Measurements from ENCODE around the gene TMEM120B. TPM values are rescaled to one million over a fixed set of nuclear protein-coding genes. Genes with fewer than 3 reads are reported as not detected.

Gene TMEM120B
- total RNA-seq, 1 experiment from 2014 or later: 20.5 TPM

DNA sequence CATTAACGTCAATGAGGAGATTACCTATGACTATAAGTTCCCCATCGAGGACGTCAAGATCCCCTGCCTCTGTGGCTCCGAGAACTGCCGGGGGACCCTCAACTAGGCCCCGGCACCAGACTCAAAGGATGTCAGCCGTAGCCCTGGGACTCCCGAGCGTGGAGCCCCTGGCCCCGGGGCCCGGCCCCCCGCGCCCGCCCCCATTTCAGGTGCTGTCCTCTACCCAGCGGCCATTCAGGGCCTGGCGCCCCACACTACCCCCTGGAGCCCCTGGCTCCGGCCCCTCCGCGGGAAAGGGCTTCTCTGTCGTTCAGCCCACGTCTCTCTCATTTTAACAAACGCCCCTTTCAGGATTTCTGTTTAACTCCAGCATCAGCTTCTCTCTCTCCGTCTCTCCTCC, 117.6 kb downstream of the TMEM120B start:
- intact Hi-C loops (cut with micrococcal nuclease): no loop called here

More for the DNA sequence above, 117.6 kb downstream of the TMEM120B start:
- Histone ChIP-seq H3K4me1 (ENCODE audit: control insufficient read depth in 1 of 2, insufficient read depth in 2 of 2, low read length in 2 of 2) (no peaks in the 10 kb centered on the region), H4K20me1 (ENCODE audit: insufficient read depth) (no peaks in the 10 kb centered on the region), H3K9me2 (ENCODE audit: insufficient read depth) (no peaks in the 10 kb centered on the region), H3K9ac (ENCODE audit: low read length) (no peak overlapping the region), H3K79me2 (ENCODE audit: insufficient read depth, low read length) (no peaks in the 10 kb centered on the region; the same call in 1 of the 2 replicates), H2AFZ (ENCODE audit: low read depth, low read length, poor library complexity, severe bottlenecking) (no peak overlapping the region), H3K4me3 (replicated peaks in 1 of 2; ENCODE audit: low read depth in 1 of 2, low read length in 2 of 2) (no peak overlapping the region), H3K36me3 (ENCODE audit: control insufficient read depth in 1 of 2, insufficient read depth in 2 of 2, low read length in 2 of 2) (peaks cover 13 to 28% of the 10 kb centered on the region in 2 experiments; a peak in 3 of 4 replicates), H3K4me2 (ENCODE audit: low read length) (no peak overlapping the region), H3K27me3 (ENCODE audit: insufficient read depth, low read length) (no peaks in the 10 kb centered on the region), H3K9me3 (ENCODE audit: control insufficient read depth in 1 of 2, insufficient read depth in 1 of 2, low read depth in 1 of 2, low read length in 2 of 2) (no peaks in the 10 kb centered on the region), H3K27ac (ENCODE audit: low read depth, low read length) (no peak overlapping the region)
- DNase-seq (ENCODE audit: low read depth, low spot score) (no peak), ATAC-seq (no peak)
- RAD21 ChIA-PET (ENCODE audit: low non-redundant PET in 1 of 2, low total read pairs in 2 of 2, uncharacterized antibody in 2 of 2, unreplicated experiment in 2 of 2): no interaction called here
- CTCF ChIA-PET: no interaction called here
- TF ChIP-seq EZH2phosphoT487 (IDR thresholded peaks at IDR 0.05; ENCODE audit: borderline replicate concordance) (no peak), YY1 (IDR thresholded peaks at IDR 0.05; ENCODE audit: extremely low read depth, insufficient replicate concordance, low read depth, low read length) (no peak), SIN3A (IDR thresholded peaks at IDR 0.05; ENCODE audit: low read depth) (no peak), SP1 (IDR thresholded peaks at IDR 0.05; ENCODE audit: low read depth) (no peak), RAD21 (IDR thresholded peaks at IDR 0.05; ENCODE audit: low read depth) (no peak), JUND (IDR thresholded peaks at IDR 0.05) (no peak), TCF7L2 (IDR thresholded peaks at IDR 0.05; ENCODE audit: borderline replicate concordance, extremely low read depth, insufficient read depth, insufficient read length) (no peak), POLR2AphosphoS5 (IDR thresholded peaks at IDR 0.05; ENCODE audit: low read depth, low read length) (no peak), CEBPB (IDR thresholded peaks at IDR 0.05; ENCODE audit: low read depth) (no peak), EZH2 (IDR thresholded peaks at IDR 0.05) (no peak), ZFX (IDR thresholded peaks at IDR 0.05) (no peak), ELF1 (IDR thresholded peaks at IDR 0.05; ENCODE audit: borderline replicate concordance, low read depth) (no peak)
- TF ChIP-seq, protein P1, sequence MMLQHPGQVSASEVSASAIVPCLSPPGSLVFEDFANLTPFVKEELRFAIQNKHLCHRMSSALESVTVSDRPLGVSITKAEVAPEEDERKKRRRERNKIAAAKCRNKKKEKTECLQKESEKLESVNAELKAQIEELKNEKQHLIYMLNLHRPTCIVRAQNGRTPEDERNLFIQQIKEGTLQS (IDR thresholded peaks at IDR 0.05): no peak
- TF ChIP-seq, protein P2, sequence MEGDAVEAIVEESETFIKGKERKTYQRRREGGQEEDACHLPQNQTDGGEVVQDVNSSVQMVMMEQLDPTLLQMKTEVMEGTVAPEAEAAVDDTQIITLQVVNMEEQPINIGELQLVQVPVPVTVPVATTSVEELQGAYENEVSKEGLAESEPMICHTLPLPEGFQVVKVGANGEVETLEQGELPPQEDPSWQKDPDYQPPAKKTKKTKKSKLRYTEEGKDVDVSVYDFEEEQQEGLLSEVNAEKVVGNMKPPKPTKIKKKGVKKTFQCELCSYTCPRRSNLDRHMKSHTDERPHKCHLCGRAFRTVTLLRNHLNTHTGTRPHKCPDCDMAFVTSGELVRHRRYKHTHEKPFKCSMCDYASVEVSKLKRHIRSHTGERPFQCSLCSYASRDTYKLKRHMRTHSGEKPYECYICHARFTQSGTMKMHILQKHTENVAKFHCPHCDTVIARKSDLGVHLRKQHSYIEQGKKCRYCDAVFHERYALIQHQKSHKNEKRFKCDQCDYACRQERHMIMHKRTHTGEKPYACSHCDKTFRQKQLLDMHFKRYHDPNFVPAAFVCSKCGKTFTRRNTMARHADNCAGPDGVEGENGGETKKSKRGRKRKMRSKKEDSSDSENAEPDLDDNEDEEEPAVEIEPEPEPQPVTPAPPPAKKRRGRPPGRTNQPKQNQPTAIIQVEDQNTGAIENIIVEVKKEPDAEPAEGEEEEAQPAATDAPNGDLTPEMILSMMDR (IDR thresholded peaks at IDR 0.05 in 2 of 3, conservative IDR thresholded peaks at IDR 0.05 in 1 of 3; ENCODE audit: borderline replicate concordance in 1 of 3, insufficient read depth in 1 of 3, low read depth in 2 of 3, low read length in 2 of 3): no peak
- TF ChIP-seq, protein P3, sequence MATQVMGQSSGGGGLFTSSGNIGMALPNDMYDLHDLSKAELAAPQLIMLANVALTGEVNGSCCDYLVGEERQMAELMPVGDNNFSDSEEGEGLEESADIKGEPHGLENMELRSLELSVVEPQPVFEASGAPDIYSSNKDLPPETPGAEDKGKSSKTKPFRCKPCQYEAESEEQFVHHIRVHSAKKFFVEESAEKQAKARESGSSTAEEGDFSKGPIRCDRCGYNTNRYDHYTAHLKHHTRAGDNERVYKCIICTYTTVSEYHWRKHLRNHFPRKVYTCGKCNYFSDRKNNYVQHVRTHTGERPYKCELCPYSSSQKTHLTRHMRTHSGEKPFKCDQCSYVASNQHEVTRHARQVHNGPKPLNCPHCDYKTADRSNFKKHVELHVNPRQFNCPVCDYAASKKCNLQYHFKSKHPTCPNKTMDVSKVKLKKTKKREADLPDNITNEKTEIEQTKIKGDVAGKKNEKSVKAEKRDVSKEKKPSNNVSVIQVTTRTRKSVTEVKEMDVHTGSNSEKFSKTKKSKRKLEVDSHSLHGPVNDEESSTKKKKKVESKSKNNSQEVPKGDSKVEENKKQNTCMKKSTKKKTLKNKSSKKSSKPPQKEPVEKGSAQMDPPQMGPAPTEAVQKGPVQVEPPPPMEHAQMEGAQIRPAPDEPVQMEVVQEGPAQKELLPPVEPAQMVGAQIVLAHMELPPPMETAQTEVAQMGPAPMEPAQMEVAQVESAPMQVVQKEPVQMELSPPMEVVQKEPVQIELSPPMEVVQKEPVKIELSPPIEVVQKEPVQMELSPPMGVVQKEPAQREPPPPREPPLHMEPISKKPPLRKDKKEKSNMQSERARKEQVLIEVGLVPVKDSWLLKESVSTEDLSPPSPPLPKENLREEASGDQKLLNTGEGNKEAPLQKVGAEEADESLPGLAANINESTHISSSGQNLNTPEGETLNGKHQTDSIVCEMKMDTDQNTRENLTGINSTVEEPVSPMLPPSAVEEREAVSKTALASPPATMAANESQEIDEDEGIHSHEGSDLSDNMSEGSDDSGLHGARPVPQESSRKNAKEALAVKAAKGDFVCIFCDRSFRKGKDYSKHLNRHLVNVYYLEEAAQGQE (IDR thresholded peaks at IDR 0.05; ENCODE audit: low read depth): no peak
- TF ChIP-seq, protein P4, sequence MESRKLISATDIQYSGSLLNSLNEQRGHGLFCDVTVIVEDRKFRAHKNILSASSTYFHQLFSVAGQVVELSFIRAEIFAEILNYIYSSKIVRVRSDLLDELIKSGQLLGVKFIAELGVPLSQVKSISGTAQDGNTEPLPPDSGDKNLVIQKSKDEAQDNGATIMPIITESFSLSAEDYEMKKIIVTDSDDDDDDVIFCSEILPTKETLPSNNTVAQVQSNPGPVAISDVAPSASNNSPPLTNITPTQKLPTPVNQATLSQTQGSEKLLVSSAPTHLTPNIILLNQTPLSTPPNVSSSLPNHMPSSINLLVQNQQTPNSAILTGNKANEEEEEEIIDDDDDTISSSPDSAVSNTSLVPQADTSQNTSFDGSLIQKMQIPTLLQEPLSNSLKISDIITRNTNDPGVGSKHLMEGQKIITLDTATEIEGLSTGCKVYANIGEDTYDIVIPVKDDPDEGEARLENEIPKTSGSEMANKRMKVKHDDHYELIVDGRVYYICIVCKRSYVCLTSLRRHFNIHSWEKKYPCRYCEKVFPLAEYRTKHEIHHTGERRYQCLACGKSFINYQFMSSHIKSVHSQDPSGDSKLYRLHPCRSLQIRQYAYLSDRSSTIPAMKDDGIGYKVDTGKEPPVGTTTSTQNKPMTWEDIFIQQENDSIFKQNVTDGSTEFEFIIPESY (IDR thresholded peaks at IDR 0.05; ENCODE audit: extremely low read depth, insufficient replicate concordance, low read length): no peak
- BruUV-seq (replicated peaks): no TSS peak
- POLR2A ChIA-PET: no interaction called here

Measured in HCT116 (cell line).